GM06990 (cell line): ENCODE results near the gene SV2B.

Source experiments
- DNase-seq: peaks from one replicate; pipeline ENCODE4 v3.0.0-alpha.2; 2011; ENCODE audit not compliant: insufficient read length; ENCODE audit errors: extremely low read depth
- H3K27me3 ChIP-seq: replicated peaks from 2 replicates; pipeline ENCODE4 v1.6.0; 2011; ENCODE audit warnings: low read length; ENCODE audit not compliant: control insufficient read depth, insufficient read depth
- H3K36me3 ChIP-seq: 2 replicates; pipeline ENCODE4 v1.5.1; 2011; ENCODE audit warnings: low read length; ENCODE audit not compliant: control insufficient read depth, insufficient read depth
- H3K4me3 ChIP-seq: replicated peaks from 2 replicates; pipeline ENCODE4 v1.5.1; 2011; ENCODE audit warnings: low read depth, mild to moderate bottlenecking, control low read depth, low read length
- TF ChIP-seq, protein P1 (sequence below): IDR thresholded peaks from 2 replicates; pipeline ENCODE4 v1.5.1; 2011; ENCODE audit warnings: low read length, control low read depth, mild to moderate bottlenecking, inconsistent platforms; ENCODE audit not compliant: insufficient read depth, poor library complexity, severe bottlenecking

The SV2B gene

DNA sequence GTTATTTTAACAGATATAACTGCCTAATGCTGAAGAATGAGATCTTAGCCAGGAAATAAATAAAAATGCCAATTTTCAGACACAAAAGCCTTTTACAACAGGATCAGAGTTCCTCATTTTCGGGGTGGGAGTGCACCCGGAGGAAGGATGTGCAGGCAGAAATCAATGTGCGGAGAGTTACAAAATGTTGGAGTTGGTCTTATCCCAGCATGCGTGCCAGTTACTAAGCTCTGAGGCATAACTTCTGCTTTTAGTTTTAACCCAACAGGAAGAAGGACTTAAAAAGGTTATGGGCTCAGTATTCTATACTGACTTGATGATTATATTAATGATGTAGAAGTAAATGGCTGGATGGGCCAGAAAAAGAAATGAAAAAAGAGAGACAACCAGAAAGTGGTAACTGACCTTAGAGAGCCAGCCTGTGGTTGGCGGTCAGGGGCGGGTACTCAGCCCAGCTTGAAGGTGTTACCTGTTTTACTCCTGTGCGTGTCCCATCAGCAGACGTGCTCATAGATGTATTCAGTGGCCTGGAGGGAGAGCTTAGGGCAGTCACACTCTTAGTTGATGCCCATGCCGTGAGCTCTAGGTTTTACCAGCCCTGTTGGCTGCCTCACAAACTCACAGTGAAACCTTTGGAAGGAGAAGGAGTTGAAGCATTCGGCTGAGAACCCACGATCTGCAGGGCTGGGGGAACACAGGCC, 164.7 kb downstream of the SV2B start:
- Histone ChIP-seq H3K27me3 (no peaks in the 10 kb centered on the region), H3K4me3 (no peak overlapping the region), H3K36me3 (no peaks in the 10 kb centered on the region)
- no peak for DNase-seq
- TF ChIP-seq, protein P1, sequence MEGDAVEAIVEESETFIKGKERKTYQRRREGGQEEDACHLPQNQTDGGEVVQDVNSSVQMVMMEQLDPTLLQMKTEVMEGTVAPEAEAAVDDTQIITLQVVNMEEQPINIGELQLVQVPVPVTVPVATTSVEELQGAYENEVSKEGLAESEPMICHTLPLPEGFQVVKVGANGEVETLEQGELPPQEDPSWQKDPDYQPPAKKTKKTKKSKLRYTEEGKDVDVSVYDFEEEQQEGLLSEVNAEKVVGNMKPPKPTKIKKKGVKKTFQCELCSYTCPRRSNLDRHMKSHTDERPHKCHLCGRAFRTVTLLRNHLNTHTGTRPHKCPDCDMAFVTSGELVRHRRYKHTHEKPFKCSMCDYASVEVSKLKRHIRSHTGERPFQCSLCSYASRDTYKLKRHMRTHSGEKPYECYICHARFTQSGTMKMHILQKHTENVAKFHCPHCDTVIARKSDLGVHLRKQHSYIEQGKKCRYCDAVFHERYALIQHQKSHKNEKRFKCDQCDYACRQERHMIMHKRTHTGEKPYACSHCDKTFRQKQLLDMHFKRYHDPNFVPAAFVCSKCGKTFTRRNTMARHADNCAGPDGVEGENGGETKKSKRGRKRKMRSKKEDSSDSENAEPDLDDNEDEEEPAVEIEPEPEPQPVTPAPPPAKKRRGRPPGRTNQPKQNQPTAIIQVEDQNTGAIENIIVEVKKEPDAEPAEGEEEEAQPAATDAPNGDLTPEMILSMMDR, result no peak

DNA sequence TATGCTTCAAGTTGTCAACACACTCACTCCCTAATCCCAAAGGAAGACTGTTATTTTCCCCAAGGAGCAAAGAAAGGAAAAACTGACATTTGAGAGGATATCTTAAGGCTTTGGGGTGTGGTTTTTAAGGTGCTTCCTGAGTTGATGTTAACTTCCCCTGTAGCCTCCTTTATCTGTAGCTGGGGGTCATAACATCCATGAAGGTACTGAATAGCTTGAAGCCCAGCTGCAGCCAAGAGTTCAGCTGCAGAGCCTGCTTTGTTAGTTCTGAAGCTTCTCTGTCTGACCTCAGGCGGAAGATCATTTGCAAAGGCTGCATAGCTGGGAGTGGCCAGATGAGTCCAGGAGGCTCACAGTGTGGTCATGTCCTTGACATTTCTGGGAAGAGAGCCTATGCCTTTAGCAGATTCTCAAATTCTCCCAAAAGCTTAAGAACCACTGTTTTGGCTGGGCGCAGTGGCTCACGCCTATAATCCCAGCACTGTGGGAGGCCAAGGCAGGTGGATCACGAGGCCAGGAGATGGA, 165.4 kb downstream of the SV2B start:
- Histone ChIP-seq H3K4me3 (no peak overlapping the region), H3K36me3 (no peaks in the 10 kb centered on the region), H3K27me3 (no peaks in the 10 kb centered on the region)
- DNase-seq, result no peak
- TF ChIP-seq, protein P1, result no peak

DNA sequence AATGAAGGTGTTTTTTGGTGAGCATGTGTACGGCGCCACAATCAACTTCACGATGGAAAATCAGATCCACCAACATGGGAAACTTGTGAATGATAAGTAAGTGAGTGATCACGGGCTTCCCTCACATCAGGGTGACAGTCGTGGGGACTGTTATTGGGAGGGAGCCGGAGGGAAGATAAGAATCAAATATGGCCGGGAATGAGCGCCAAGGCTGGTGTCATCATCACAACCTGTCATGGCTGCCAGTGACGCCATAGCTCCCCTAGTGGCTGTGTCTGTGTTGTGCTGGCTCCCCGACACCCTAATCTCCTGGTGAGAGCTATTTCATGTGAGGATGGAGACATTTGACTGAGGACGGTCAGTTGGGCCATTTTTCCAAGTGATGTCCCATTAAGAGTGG, 168.5 kb downstream of the SV2B start:
- no peaks in the 10 kb centered on the region for H3K36me3 ChIP-seq
- TF ChIP-seq, protein P1, result peak; percentile 37
- H3K4me3 ChIP-seq, result no peak overlapping the region
- no peaks in the 10 kb centered on the region for H3K27me3 ChIP-seq
- no peak for DNase-seq

DNA sequence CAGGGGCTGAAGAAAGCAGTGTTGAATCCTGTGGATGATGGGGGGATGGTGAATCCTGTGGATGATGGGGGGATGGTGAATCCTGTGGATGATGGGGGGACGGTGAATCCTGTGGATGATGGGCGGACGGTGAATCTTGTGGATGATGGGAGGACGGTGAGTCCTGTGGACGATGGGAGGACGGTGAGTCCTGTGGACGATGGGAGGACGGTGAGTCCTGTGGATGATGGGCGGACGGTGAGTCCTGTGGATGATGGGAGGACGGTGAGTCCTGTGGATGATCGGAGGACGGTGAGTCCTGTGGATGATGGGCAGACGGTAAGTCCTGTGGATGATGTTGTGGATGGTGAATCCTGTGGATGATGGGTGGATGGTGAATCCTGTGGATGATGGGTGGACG, 170.7 kb downstream of the SV2B start:
- no peak overlapping the region for H3K4me3 ChIP-seq
- no peaks in the 10 kb centered on the region for H3K27me3 ChIP-seq
- TF ChIP-seq, protein P1, result no peak
- DNase-seq, result no peak
- H3K36me3 ChIP-seq, result no peaks in the 10 kb centered on the region

DNA sequence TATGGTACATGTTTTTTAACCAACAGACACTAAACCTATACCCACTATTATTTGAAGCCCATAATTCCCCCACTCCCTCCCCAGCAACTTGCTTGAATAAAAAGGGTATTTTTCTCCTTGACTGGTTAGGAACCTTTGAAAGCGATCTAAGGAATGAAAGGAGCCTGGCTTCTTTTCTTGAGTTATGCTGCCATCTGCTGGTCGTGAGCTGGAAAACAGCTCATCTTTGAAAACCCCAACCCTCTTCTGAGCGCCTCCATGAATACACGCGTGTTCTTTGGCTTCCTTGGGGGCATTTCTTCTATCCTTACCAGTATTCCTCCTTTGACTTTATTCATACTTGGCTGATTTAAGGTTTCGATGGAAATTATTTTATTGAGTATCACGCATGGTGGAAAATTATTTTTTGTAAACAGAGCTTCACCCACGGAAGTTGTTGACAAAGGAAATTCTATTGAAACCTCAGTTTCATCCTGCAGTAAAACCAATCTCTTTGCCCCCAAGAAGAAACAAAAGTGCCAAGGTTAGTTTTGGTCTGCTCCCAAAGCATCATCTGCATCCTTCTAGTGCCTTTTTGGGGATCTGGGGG, 171.6 kb downstream of the SV2B start:
- no peak overlapping the region for H3K4me3 ChIP-seq
- DNase-seq, result no peak
- H3K27me3 ChIP-seq, result no peaks in the 10 kb centered on the region
- H3K36me3 ChIP-seq, result no peaks in the 10 kb centered on the region
- TF ChIP-seq, protein P1, result peak; percentile 72
